Ammon's horn (tissue), 1 donor: ENCODE measurements around the gene FSTL1.

Experiments used
- DNase-seq: peaks from one replicate; pipeline ENCODE4 v3.0.0-alpha.2; 2016; ENCODE audit warnings: low spot score

The FSTL1 gene

GRCh38 chr3:120450600-120451271, at the start of gene FSTL1:
Gene FSTL1, minus strand, starts transcription at chr3:120450992. Its CDS starts 246 bp downstream, at chr3:120450746.
- DNase-seq, result peak; percentile 59

GRCh38 chr3:120498556-120499346, 48.0 kb upstream of the FSTL1 start:
- no peak for DNase-seq

GRCh38 chr3:120497818-120498217, 47.0 kb upstream of the FSTL1 start:
- no peak for DNase-seq

GRCh38 chr3:120497336-120497735, 46.5 kb upstream of the FSTL1 start:
- no peak for DNase-seq

- no peak for DNase-seq
Observed at GRCh38 chr3:120496278-120497002, 45.6 kb upstream of the FSTL1 start.

GRCh38 chr3:120495809-120496208, 45.0 kb upstream of the FSTL1 start:
- no peak for DNase-seq

GRCh38 chr3:120492103-120492502, 41.3 kb upstream of the FSTL1 start:
- no peak for DNase-seq

- DNase-seq, result no peak
Observed at GRCh38 chr3:120489421-120489820, 38.6 kb upstream of the FSTL1 start.

GRCh38 chr3:120488296-120488695, 37.5 kb upstream of the FSTL1 start:
- DNase-seq, result no peak

GRCh38 chr3:120487191-120487650, 36.4 kb upstream of the FSTL1 start:
- no peak for DNase-seq

- DNase-seq, result no peak
Observed at GRCh38 chr3:120481081-120481480, 30.3 kb upstream of the FSTL1 start.

GRCh38 chr3:120477781-120478180, 27.0 kb upstream of the FSTL1 start:
- DNase-seq, result no peak

- no peak for DNase-seq
Observed at GRCh38 chr3:120475722-120476377, 25.1 kb upstream of the FSTL1 start.

- DNase-seq, result no peak
Observed at GRCh38 chr3:120473896-120474675, 23.3 kb upstream of the FSTL1 start.

- DNase-seq, result no peak
Observed at GRCh38 chr3:120473389-120473788, 22.6 kb upstream of the FSTL1 start.

- DNase-seq, result no peak
Observed at GRCh38 chr3:120472121-120472844, 21.5 kb upstream of the FSTL1 start.

- DNase-seq, result no peak
Observed at GRCh38 chr3:120471643-120472042, 20.9 kb upstream of the FSTL1 start.

GRCh38 chr3:120470870-120471269, 20.1 kb upstream of the FSTL1 start:
- peak; percentile 85 for DNase-seq

- DNase-seq, result peak; percentile 28
Observed at GRCh38 chr3:120469882-120470301, 19.1 kb upstream of the FSTL1 start.

- no peak for DNase-seq
Observed at GRCh38 chr3:120469440-120469839, 18.6 kb upstream of the FSTL1 start.
